Amygdala (tissue), 56 donors: ENCODE results near the gene PLXNB3.
A peak's percentile ranks its signal among the peaks of the same experiment; 100 is the strongest.
"Not testable (repeated sequence)": the region's sequence is repeated elsewhere in the genome, so short reads cannot be mapped to it uniquely, and the experiment has no call there.

Experiments used
- DNase-seq, 56 donors: peaks; one replicate each; lab custom pipeline; 2025; lab: John Stamatoyannopoulos, UW

The PLXNB3 gene

DNA sequence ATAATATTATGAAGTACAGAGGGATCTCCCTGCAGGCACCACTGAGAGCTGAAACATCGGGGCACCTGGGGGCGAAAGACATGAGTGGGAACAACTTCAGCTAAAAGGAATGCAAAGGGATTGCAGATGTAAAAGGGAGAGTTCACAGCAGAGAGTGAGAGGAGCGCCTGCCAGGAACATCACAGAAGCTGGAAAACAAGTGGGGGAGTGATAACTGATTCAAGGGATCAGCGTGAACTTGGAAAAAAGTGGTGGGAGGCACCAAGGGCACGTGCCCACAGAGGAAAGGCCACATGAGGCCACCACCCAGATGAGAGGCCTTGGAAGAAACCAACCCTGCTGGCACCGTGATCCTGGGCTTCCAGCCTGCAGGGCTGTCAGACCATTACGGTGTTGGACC is 15.0 kb upstream of the PLXNB3 start:
- not testable (repeated sequence) for DNase-seq

DNA sequence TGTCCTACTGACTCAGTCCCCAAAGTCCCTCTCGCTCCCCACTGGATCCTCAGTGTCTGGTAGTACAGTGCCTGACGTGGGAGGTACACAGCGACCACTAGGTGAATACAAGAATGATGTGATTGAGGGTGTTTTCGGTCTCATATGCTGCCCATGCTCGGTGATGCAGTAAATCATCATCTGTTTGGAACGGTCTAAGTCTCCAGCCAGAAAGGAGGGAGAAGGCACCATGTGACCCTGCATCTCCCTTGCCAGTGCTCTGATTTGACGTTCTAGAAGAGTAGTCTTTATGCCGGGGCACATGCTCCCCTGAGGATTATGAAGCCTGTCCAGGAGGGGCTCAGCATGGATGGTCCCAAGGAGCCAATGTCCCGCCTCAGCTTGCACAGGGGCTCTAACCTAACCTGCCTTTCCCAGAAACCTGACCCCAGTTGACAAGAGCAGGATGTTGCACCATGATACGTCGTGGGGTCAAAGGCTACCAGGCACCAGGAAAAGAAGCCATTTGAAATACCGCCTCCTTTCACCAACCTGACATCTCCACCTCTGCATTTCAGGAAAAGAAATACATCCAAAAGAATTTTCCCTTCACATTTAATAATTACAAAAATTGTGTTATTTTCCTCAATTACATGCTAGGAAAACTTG is 13.8 kb upstream of the PLXNB3 start:
- DNase-seq: no peak

- no peak for DNase-seq
Observed at GRCh38 chrX:153755136-153755535, 8.9 kb upstream of the PLXNB3 start.

DNA sequence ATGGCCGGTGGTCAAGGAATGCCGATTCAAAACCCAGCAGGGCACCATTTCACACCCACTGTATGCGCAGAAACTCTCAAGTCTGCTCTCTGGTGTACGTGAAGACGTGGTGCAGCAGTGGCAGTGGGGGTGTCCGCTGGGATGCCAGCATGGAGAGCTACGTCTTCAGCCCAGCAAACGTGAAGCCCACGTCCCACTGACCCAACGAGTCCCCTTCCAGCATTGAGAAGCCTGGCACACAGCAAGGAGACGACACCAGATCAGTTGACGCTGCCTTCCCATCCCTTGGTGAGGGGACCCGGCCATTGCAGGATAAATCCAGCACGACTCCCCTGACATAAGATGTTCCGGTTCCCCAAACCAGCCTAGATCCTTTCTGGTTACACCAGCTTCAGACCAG is 2.2 kb upstream of the PLXNB3 start:
- DNase-seq: no peak

DNA sequence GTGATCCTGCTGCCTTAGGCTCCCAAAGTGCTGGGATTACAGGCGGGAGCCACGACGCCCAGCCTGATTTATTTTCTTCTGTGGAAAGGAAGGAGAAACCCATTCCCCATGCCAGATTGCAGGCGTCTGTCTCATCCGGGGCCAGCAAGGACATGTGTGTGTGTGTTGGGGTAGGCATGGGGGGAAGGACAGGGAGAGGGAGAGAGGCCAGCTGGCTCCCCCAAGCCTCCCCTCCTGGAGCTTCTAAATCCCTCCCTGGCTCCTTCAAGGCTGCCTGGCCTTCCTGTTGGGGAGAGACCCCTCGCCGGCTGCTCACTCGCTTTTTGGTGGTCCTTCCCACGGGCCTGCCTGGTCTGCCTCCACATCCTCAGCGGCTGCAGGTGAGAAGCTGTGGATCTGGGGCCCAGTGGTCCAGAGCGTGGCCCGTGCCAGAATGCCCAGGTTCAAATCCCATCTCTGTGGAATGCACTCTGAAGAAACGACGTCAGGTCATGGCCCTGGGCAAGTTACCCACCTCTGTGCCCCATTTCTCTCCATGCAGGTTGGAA is 1.3 kb upstream of the PLXNB3 start:
- DNase-seq: no peak

DNA sequence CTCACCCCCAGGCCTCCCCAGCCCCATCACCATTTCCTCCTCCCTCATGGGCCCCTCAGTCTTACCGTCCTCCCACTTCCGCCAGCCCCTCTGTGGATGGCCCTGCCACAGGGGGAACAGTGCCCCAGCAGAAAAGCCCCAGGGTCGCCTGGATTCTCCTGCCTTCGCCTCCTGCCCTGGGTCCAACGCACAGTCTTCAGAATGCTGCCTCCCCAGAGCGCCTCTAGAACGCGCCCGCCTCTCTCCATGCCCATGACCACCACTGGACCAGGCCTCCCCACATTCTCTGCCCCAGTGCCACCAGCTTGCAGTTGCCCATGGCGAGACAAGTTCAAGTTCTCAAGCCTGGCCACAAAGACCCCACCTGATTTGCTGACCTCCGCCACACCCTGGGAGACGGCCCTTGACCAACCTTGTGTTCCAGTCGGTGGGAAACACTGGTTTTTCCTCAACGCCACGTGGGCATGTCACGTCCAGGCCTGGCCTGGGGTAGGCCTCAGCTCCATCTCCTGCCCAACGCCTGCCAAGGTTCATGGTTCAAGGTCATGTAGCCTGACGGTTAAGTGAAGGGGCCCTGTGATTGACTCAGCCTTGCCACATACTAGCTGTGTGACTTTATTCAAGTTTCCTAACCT is 634 bp upstream of the PLXNB3 start:
- DNase-seq: no peak

DNA sequence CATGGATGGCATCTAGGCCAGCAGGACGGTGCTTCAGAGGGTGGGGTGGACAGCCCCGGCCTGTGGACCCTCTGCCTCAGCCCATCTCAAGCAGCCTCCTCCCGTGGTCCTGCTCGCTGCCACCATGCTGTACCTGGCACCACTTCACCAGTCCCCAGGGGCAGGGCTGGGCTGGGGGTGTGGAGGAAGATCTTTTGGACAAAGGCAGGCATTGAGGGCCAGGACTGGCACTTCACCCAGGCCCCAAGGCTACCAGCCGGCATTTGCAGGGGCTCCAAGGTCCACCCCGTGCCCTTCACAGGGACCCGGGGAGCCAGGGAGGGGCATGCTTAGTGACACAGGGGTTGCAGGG is 713 bp downstream of the PLXNB3 start:
- DNase-seq: peak in 5 of 56 donors; percentile 63 to 96 (median 86)

- peak in 55 of 56 donors; percentile 25 to 97 (median 86) for DNase-seq
Observed at GRCh38 chrX:153765138-153766079, 1.4 kb downstream of the PLXNB3 start.

DNA sequence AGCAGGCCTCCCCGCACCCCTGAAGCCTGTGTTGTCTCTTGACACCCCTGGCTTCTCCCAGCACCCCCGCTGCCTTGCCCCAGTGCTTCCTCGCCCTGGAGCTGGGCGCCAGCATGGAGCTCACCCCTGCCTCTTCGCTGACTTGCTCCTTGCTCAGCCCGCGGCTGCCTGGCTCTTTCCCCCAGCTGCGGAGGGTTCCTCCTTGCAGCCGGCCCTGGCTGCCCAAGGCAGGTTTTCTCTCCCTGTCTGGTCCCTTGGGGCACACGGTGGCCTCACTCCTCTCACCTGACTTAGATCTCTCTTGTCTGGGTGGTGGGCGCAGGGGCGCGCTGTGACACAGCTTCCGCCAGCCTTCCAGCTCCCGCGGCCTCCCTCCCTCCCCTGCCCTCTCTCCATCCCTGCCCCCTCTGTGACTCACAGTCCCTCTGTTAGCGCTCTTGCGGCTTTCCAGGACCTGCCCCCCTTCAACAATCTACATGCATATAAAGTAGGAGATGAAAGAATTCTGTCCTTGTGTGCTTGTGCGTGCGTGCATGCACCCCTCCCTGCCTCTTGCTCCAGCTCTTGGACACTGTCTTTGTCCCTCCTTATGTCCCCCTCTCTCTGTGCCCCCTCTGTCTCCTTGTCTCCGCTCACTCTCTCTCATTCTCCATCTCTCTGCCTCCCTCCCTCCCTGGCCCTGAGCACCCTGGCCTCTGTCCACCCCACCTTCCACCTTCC is 2.2 kb downstream of the PLXNB3 start:
- peak in 36 of 56 donors; percentile 9 to 71 (median 47) for DNase-seq

- DNase-seq: no peak
Observed at GRCh38 chrX:153766871-153767673, 3.0 kb downstream of the PLXNB3 start.

GRCh38 chrX:153767674-153768055 is 3.6 kb downstream of the PLXNB3 start:
- DNase-seq: no peak

DNA sequence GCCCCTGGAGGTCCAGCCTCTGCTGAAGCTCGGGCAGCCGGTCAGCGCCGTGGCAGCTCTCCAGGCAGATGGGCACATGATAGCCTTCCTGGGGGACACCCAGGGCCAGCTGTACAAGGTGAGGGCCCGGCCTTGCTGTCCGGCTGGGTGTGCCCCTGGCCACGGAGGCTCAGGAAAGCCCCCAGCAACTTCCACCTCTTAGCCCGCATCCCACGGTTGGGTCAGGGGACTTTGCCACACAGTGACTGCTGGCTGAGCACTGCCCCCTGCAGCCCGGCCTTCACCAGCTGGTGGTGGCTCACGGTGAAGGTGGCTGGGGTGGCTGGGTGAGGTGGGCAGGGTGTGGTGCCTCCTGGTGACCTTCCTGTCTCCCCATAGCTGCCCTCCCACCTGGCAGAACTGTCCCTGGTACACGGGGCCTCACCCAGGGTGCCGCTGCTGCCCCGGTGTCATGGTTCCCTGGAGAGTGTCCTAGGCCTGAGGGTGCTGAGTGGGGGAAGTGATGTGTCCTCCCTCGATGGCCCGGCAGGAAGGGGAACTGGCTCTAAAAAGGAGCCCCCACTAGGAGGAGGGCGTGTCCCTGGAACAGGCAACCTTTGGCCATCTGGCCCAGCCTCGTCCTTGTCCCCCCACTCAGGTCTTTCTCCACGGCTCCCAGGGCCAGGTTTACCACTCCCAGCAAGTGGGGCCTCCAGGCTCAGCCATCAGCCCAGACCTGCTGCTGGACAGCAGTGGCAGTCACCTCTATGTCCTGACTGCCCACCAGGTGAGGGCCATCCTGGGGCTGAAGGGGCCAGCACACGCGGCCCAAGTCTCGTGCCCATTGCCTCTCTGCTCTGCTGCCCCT is 4.5 kb downstream of the PLXNB3 start:
- DNase-seq: no peak

DNA sequence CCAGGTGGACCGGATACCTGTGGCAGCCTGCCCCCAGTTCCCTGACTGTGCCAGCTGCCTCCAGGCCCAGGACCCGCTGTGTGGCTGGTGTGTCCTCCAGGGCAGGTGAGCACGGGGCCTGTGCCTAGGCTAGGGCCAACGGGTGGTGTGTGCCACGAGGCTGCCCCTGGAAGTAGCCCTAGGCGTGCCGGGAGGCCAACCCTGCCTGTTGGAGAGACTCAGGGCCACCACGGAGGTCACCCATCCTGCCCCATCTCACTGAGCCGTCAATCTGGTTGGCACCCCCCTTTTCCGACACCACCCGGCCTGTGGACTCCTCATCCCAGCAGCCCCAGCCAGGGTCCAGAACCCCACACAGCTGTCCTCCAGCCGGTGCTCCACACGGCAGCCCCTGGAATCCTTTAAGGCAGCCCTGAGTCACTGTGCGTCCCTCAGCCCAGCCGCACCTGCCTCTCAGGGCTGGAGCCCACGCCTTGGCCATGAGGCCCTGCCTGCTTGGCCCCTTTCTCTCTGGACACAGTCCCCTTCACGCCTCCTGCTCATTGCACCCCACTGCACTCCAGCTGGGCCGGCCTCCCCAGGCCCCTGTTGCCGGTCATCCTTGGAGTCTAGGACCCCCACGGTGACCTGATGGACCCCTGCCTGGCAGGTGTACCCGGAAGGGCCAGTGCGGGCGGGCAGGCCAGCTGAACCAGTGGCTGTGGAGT is 5.3 kb downstream of the PLXNB3 start:
- no peak for DNase-seq

GRCh38 chrX:153769865-153770600 is 6.0 kb downstream of the PLXNB3 start:
- DNase-seq: peak in 4 of 56 donors; percentile 14 to 34 (median 18)

GRCh38 chrX:153770601-153771414 is 6.8 kb downstream of the PLXNB3 start:
- no peak for DNase-seq
